Suprapubic skin (tissue), 4 donors: ENCODE results near the gene GMDS.

Experiments used
- POLR2A ChIP-seq, 2 donors: fragments of 450-650 bp; IDR thresholded peaks; one replicate each; pipeline ENCODE4 v1.6.1; 2017; ENCODE audit warnings: antibody characterized with exemption in 2 of 2, mild to moderate bottlenecking in 2 of 2, moderate library complexity in 2 of 2
- POLR2AphosphoS5 ChIP-seq, 3 donors: sonication (generic); formaldehyde crosslinking; IDR thresholded peaks; one replicate each; pipeline ENCODE4 v1.6.1; 2017; ENCODE audit warnings: antibody characterized with exemption in 3 of 3
- TF ChIP-seq, protein P1 (sequence below), 2 donors: fragments of 200-600 bp in 1 of 2; fragments of 450-650 bp in 1 of 2; sonication (generic) in 1 of 2; IDR thresholded peaks; one replicate each; pipeline ENCODE4 v1.5.1; 2016 to 2019; ENCODE audit warnings: antibody characterized with exemption in 2 of 2, mild to moderate bottlenecking in 1 of 2, moderate library complexity in 1 of 2

DNA sequence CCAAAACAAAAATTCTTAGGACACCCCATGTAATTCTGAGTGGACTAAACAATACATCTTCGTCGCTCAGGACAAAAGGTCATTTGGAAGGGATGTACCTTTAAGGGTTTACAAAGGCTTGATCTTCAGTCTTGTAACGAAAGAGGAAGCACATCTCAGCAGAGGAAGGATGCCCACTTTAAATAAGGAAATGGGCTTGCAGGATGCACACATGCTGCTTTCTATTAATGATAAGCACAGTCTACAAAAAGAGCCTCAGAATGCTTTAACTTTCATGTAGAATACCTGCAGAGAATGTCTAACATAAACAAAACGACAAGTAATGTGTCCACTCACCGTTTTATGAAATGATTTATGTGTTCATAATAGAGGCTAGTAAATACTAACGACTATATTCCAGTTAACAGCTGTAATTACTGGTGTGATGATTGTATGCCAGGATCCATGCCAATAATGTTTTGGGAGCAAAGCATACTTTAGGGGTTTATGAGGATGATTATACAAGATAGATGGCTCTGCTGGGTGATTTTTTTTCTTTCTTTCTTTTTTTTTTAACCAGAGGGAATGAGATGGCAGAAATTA, 216.9 kb downstream of the GMDS start:
- TF ChIP-seq POLR2AphosphoS5 (IDR thresholded peaks at IDR 0.05), result no peak
- no peak for TF ChIP-seq POLR2A (IDR thresholded peaks at IDR 0.05)
- TF ChIP-seq, protein P1, sequence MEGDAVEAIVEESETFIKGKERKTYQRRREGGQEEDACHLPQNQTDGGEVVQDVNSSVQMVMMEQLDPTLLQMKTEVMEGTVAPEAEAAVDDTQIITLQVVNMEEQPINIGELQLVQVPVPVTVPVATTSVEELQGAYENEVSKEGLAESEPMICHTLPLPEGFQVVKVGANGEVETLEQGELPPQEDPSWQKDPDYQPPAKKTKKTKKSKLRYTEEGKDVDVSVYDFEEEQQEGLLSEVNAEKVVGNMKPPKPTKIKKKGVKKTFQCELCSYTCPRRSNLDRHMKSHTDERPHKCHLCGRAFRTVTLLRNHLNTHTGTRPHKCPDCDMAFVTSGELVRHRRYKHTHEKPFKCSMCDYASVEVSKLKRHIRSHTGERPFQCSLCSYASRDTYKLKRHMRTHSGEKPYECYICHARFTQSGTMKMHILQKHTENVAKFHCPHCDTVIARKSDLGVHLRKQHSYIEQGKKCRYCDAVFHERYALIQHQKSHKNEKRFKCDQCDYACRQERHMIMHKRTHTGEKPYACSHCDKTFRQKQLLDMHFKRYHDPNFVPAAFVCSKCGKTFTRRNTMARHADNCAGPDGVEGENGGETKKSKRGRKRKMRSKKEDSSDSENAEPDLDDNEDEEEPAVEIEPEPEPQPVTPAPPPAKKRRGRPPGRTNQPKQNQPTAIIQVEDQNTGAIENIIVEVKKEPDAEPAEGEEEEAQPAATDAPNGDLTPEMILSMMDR (IDR thresholded peaks at IDR 0.05), result no peak
